ENCODE results near the gene CERS3. TPM values are rescaled to one million over a fixed set of nuclear protein-coding genes. Genes with fewer than 3 reads are reported as not detected.
"Not testable (repeated sequence)": the region's sequence is repeated elsewhere in the genome, so short reads cannot be mapped to it uniquely, and the experiment has no call there.

The CERS3 gene
- total RNA-seq, 1 donor from 2014 or later: not detected

DNA sequence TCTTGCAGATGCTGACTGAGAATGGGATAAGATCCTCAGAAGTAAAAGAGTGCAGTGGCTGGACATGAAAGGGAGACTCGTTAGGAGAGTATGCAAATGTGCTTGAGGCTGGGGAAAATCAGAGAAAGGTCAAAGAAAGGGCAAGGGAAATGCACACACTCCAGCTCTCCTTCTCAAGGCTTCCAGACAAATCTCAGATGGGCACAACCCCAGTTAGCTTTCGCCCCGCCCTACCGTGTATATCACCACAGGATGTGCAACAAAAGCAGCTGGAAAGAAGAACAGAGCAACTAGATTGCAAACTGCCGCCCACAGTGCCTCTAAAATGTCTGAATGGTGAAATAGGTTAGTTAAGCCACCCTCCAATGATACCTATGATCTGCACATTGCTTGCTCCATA is 63.9 kb downstream of the CERS3 start:
- no peak for DNase-seq (ENCODE audit: low spot score)

DNA sequence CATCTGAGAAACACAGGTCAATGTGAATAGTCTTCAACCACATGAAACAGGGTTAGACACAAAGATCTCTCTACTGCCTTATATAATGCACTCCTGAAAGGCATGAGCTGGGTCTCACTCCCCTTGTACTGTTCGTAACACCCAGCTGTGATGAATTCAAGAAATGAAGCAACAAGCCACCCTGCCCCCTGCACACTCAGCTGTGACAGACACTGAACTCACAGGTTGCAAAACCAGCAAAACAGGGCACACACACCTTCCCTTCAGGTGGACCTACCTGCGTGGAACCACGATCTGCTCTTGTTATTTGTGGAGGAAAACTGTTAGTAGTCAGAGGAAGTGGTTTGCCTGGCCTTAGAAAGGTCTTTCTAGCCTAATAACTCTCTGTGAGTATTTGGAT is 64.5 kb downstream of the CERS3 start:
- DNase-seq (ENCODE audit: low spot score): peak; percentile 62

DNA sequence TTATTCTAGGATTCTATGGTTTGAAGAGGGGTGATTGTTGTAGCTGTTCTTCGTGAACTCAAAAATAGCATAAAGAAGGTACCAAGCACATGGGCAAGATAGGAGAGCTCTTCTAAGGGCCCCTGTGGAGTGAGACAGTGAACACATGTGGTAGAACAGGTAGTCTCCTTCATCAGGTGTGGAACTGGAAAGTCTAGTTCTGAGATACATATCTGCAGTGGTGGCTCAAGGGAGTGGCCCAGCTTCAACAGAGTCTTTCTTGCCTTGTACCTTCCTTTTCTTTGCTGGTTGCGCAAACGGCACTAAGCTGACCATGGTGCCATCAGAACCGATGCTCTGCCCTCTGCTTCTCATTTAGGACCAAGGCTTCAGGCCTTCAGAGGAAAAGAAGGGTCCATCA is 65.2 kb downstream of the CERS3 start:
- peak; percentile 62 for DNase-seq (ENCODE audit: low spot score)

DNA sequence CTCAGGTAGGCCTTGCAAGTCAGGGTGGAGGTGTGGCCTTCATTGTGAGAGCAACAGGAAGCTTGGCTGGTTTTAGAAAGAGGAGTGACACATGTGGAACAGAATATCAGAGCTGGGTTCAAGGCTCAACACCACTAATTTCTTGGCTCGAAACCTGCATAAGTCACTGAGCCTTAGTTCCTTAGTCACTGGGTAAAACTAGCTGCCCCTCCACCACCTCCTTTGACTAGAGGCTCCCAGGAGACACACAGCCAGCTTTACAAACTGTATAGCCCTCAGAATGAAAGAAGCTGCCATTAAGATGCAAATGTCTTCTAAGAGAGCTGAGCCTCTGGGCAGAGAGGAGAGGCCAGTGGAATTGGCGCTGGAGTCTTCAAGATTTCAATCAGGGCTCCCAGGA is 67.7 kb downstream of the CERS3 start:
- DNase-seq (ENCODE audit: low spot score): no peak

DNA sequence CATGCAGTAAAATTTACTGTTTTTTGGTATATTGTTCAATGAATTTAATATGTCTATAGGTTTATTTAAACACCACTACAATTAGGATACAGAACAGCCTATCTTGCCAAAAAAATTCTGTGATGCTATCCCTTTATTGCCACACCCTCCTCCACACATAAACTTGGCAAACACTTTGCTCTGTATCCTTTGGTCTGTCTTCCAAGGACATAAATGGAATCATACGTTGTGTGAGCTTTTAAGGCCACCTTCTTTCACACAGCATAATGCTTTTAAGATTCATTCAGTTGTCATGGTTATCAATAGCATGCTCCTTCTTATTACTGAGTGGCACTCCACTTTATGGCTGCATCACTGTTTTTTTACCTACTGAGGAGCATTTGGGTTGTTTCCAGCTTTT is 71.5 kb downstream of the CERS3 start:
- DNase-seq (ENCODE audit: low spot score): no peak

DNA sequence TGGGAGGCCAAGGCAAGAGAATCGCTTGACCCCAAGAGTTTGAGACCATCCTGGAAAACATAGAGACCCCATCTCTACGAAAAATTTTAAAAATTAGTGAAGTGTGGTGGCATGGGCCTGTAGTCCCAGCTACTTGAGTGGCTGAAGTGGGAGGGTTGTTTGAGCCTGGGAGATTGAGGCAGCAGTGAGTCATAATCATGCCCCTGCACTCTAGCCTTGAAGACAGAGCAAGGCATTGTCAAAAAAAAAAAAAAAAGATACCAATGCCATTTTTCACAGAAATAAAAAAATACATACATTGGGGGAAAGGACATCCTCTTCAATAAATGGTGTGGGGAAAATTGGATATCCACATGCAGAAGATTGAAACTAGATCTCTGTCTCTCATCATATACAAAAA is 74.6 kb downstream of the CERS3 start:
- DNase-seq (ENCODE audit: low spot score): no peak

DNA sequence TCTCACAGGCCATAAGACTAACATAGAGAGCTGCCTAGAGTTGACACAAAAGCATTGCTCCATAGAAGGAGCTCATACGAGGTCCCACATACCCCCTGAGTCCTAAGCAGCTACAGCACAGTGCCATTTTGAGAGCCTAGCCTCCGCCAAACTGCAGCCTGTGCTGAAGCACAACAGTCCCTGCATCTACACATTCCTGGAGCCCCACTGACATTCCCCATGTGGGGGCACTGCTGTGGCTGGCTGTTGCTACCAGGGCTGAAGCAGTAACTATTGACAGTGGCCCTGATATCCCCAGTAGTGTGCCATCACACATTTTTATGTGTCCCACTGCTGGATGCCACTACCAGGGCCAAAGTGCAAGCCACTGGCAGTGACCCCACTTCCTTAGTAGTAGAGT is 80.3 kb downstream of the CERS3 start:
- DNase-seq (ENCODE audit: low spot score): no peak

DNA sequence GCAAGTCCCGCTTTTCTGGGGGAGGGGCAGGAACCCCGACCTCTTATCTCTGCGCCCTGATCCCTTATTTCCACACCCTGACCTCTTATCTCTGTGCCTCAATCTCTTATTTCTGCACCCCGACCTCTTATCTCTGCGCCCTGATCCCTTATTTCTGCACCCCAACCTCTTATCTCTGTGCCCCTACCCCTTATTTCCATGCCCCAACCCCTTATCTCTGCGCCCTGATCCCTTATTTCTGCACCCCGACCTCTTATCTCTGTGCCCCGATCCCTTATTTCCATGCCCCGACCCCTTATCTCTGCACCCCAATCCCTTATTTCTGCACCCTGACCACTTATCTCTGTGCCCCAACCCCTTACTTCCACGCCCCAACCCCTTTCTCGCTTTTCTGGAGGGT is 87.7 kb downstream of the CERS3 start:
- not testable (repeated sequence) for DNase-seq (ENCODE audit: low spot score)

DNA sequence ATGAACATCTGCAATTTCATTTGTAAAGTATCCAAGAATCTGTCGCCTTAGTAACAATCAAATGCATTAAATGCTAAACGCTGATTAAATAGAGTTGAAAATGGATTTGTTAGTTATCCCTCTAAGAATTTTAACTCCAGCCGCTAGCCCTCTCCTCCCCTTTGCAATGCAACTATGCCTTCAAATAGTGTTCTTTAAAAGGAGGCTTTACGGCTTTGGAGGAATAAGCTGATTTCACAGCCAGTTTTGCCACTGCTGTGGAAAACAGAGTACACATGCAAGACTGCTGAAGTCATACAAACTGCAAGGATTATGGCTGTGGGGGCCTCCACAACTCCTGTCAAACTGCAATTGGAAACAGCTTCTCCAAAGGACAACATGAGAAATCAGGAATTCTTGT is 89.2 kb downstream of the CERS3 start:
- DNase-seq (ENCODE audit: low spot score): no peak

DNA sequence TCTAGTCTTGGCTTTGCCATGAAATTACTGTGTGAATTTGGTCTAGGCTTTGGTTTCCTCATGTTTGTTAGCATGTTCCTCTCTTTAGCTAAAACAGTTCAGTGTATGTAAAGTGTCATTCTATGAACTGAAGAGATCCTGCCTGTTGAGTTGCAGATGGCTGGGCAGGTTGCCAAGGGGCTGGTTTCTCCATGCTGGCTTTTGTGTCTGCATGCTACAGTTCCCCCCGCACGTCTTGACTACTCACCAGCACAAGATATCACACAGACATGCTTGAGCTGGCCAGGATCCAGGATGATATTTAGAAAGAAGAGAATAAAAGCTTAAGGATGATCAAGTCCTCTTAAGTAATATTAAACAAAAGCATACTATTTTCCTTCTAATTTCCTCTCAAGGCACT is 90.2 kb downstream of the CERS3 start:
- peak; percentile 66 for DNase-seq (ENCODE audit: low spot score)

DNA sequence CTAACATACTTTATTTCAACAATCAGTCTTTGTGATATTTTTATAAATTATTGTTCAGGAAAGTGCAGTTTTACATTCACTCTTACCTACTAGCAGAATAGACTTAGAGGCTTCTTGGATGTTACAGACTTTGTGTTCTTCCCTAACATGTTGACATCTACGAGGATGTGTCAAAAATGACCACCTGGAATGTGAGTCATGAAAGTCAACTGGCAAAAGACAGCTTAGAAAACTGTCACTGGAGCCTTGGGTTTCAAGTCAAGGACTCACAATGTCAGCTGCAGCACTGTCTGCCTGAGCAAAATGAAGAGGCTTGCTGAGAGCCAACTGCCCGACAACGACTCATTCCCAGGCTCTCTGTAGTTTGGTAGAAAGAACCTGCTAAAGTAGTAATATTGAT is 91.5 kb downstream of the CERS3 start:
- DNase-seq (ENCODE audit: low spot score): no peak

DNA sequence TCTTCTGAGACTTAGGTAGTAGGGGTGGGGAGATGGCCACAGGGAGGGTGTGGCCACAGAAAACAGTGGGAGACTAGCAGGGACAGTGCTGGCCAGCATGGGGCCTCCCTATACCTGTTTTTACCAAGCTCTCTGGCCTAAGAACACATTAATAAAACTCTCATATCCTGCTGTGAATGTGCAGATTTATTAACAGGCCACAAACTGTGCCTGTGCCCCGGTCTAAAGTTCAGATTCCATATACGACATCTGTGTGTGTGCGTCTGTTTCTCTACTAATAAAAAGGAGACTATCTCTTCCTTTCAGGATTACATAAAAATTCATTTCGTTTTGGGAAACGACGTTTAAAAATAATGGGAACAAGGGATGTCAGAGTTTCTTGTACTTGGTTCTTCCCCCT is 94.2 kb downstream of the CERS3 start:
- no peak for DNase-seq (ENCODE audit: low spot score)

DNA sequence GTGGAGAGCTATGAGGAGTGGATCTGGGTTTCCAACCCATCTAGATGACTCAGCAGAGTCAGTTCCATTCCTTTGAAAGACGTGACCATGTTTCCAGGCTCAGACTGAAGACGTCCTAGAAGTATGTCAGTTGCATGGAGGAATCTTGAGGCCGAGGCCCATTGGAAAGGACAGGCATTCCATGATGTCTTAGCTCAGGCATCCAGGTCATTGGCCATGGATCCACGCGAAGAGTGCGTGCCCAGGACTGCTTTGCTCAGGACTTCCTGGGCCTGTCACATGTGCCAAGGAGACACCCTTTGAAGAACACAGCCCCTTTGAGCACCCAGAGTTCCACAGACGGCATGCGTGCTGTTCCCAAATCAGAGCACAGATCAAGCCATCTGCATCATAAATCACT is 94.7 kb downstream of the CERS3 start:
- DNase-seq (ENCODE audit: low spot score): no peak

DNA sequence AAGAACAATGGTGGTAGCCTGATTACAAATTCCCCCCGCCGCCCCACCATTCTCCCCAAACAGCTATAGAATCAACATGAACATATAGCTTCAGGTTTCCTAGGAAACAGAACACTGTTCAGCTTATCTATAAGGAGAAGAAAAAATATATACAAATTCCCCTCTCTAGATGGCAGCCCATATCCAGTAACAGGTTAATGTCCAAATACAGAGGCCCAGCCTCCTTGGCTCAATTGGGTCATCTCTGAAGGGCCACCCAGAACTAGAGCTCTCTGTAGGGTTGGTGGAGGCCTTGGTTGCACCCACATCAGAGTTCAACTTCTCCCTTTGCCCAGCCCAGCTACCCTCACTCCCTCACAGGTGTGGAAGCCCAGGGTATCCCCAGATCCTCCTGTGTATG is 95.4 kb downstream of the CERS3 start:
- no peak for DNase-seq (ENCODE audit: low spot score)

DNA sequence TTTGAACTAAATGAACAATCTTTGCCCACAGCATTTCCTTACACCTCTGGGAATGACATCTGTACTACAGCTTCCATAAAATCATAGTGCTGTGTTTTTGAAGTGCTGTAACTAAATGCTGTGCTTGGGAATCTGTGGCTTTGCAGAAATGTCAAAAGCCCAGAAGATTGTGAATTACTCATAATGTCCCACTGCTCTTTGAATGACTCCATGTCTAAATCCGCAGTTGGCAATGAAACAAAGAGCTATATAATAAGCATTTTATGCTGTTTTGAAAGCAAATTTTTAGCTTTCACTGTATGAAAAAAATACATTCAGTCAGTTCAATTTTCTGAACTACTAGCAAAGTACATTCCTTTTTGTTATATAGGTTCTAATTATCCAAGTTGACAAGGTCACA is 98.3 kb downstream of the CERS3 start:
- no peak for DNase-seq (ENCODE audit: low spot score)

DNA sequence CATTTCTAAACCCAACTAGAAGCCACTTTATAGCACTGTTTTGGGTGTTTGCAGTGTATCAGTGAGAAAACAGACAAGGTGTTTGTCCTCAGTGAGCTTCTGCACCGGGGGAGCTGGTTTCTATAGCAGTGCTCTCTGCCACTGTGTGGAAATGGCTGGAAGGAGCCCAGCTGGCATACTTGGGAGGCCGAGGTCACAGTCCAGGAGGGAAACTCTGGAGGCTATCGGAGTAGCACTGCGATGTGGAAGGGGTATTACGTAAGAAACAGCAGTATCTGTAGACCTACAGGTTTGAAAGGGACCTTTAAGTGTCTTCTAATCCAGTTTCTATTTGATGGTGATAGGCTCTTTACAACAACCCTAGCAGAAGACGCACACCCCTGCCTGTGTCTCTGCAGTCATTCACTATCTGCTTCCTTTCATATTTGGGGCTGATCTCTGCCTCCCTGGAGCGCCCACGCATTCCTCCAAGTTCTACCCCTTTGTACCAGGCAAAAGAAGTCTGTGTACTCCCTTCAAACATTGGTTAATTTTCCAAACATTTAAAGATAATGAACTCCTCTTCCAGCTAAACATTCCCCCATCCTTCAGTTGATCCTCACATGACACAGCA is 99.5 kb downstream of the CERS3 start:
- DNase-seq (ENCODE audit: low spot score): no peak

DNA sequence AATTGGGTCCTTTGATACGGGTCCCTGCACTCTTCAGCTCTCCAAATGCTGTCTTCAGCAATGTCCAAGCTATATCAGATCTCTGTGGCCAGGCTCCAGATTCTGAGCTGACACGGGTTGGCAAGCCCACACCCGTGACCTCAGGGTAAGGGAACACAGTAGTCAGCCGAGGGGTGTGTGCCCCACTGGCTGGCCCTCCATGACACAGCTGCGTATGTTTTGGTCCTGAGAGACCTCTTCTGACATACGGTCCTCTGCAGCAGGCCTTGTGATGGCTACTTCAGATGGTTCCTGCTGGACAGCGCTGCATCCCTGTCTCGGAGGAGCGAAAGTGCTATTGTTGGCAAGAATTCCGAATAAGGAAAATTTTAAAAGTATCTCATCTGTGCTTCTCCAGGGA is 101.8 kb downstream of the CERS3 start:
- no peak for DNase-seq (ENCODE audit: low spot score)

DNA sequence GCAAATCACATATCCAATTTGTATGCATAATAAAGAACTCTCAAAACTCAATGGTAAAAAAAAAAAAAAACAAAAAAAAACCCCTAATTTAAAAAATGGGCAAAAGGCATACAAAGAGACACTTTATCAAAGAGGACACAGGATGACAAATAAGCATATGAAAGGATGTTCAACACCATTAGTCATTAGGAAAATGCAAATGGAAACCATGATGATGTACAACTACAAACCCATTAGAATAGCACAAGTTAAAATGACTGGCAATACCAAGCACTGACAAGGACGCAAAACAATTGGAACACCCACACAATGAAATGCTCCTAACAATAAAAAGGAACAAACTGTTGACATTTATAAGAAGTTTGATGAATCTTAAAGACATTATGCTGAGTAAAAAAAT is 123.6 kb downstream of the CERS3 start:
- no peak for DNase-seq (ENCODE audit: low spot score)

DNA sequence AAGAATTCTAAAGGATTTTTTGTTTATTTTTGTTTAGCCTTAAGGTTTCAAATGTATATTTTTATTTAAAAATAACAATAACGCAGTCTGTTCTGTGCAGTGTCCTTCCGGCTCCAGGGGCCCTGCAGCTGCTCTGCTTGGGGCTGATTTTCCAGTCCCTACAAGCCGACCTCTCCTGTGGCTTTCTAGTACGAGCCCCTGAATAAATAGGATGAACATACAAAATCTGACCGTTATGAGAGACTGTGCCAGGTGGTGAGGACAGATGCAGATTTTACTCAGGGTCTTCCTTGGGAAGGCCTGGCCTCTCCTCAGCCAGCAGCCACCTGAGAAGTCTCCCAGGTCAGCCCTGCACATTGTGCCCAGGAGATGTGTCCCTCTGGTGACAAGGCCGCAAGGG is 127.8 kb downstream of the CERS3 start:
- no peak for DNase-seq (ENCODE audit: low spot score)

DNA sequence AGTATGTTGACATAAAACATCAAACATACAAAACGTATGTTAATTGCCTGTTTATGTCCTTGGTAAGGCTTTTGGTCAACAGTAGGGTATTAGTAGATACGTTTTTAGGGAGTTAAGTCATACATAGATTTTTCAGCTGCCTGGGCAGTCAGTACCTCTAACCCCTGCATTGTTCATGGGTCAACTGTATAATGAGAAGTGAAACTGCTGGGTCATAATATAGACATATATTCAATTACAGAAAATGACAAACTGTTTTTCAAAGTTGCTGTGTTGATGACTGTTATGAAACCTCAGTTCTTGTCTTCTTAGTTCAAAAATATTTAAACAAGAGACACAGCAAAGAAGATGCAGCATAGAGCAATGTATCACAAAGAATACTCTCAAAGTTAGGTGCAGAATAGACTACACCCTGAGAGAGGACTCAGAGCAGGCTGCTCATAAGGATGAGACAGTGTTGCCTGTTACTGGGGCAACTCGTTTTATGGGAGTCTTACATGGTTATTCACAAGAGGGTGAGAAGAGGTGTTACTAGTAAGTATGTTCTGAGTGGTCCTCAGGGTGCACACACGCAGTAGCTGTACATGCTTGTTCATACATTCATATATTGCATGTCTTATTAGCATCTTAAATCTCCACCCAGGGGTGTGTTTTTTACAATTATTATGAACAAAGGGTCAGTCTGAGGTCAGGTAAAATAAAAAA is 133.9 kb downstream of the CERS3 start:
- DNase-seq (ENCODE audit: low spot score): no peak

DNA sequence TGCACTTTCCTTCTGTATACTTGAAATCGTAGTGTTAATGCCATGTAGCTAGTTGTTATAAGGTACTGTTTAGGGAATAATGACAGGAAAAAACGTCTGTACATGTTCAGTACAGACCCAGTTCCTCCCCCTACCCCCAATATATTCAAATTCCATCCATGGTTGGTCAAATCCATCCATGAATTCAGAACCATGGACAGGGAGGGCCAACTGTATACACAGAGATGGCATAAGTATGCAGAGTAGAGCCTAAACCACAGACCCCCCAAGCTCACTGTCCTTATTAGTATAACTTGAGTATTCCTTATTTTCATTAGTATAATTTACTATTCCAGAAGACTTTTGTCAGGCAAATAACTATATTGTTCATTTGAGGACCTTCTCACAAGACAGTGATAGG is 135.7 kb downstream of the CERS3 start:
- no peak for DNase-seq (ENCODE audit: low spot score)

DNA sequence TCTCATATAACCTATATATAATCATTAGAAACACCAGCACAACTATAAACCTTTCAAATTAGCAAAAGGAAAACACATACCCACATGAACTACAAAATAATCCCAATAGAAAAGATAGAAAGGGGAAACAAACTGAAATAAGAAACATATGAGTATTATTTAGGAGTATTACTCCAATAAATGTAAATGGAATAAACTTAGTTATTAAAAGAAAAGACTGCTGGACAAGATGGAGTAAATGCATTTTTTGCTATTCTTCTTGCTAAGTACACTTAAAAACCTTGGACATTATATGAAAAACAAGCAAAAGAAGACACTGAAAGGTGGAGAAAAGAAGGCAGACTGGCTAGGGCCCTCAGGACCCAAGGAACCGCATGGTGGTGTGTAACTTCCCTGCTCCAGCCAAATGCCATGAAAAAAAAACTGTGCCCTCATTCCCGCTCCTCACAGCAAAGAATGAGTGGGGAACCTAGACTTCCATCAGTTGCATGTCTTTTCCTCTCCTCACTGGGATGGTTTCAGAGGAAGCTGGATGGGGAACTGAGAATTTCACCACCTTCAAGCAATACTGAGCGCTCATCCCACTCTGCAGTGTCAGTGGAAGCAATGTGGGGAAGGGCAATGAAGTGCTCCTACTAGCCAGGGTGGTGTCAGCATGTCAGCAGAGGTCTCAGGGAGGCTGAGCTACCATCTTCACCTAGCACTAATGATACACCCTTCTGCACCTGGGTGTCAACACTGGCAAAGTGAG is 143.3 kb downstream of the CERS3 start:
- DNase-seq (ENCODE audit: low spot score): no peak

DNA sequence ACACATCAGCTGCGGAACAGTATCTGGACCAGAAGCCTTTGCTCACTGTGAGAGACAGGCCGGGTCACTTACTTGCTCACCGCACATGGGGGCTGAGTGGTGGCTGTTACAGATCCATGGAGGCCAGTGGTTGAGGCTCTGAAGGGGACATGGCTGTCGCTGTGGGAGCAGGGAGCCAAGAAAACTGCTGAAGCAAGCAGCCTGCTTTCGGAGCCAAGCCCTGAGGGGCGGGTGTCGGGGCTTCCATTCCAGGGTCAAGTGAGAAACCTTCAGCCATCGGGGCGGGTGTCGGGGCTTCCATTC is 144.7 kb downstream of the CERS3 start:
- no peak for DNase-seq (ENCODE audit: low spot score)
